ENCODE measurements around the gene DDI2. TPM values are rescaled to one million over a fixed set of nuclear protein-coding genes. Genes with fewer than 3 reads are reported as not detected.
"Not testable (repeated sequence)": the region's sequence is repeated elsewhere in the genome, so short reads cannot be mapped to it uniquely, and the experiment has no call there.

Gene DDI2
- total RNA-seq, 1 donor from 2014 or later = 33.0 TPM

DNA sequence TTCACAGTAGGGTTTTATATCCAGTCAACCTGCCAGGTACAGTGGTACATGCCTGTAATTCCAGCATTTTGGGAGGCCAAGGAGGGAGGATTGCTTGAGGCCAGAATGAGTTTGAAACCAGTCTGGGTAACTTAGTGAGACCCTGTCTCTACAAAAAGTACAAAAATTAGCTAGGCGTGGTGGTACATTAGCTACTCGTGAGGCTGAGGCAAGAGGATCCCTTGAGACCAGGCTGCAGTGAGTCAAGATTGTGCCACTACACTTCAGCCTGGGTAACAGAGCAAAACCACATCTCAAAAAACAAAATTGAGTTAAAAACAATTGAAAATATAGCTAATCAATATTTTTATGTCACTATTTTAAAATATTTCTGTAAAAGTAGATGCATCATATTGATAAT lies 33.2 kb downstream of the DDI2 start:
- Mint-ChIP-seq H3K36me3 (ENCODE audit: low read depth) (peaks cover 10% of the 10 kb centered on the region), H3K4me1 (no peaks in the 10 kb centered on the region), H3K9me3 (no peaks in the 10 kb centered on the region), H3K27ac (ENCODE audit: unreplicated experiment) (no peak overlapping the region), H3K4me3 (no peak overlapping the region), H3K27me3 (ENCODE audit: low read depth) (no peaks in the 10 kb centered on the region)
- TF ChIP-seq, protein P1, sequence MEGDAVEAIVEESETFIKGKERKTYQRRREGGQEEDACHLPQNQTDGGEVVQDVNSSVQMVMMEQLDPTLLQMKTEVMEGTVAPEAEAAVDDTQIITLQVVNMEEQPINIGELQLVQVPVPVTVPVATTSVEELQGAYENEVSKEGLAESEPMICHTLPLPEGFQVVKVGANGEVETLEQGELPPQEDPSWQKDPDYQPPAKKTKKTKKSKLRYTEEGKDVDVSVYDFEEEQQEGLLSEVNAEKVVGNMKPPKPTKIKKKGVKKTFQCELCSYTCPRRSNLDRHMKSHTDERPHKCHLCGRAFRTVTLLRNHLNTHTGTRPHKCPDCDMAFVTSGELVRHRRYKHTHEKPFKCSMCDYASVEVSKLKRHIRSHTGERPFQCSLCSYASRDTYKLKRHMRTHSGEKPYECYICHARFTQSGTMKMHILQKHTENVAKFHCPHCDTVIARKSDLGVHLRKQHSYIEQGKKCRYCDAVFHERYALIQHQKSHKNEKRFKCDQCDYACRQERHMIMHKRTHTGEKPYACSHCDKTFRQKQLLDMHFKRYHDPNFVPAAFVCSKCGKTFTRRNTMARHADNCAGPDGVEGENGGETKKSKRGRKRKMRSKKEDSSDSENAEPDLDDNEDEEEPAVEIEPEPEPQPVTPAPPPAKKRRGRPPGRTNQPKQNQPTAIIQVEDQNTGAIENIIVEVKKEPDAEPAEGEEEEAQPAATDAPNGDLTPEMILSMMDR (conservative IDR thresholded peaks at IDR 0.05) = no peak
- DNase-seq (ENCODE audit: low read depth, low spot score) = no peak

DNA sequence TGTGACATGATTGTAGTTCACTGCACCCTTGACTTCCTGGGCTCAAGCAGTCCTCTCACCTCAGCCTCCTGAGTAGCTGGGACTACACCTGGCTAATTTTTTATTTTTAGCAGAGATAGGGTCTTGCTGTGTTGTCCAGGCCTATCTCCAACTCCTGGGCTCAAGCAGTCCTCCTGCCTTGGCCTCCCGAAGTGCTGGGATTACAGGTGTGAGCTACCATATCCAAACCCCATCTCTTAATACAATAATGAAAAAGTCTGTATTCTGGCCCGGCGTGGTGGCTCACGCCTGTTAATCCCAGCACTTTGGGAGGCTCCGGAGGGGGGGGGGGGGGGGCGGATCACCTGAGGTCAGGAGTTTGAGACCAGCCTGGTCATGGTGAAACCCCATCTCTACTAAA lies 34.9 kb downstream of the DDI2 start:
- DNase-seq (ENCODE audit: low read depth, low spot score); H3K27me3 Mint-ChIP-seq (ENCODE audit: low read depth); H3K4me3 Mint-ChIP-seq; H3K27ac Mint-ChIP-seq (ENCODE audit: unreplicated experiment); H3K4me1 Mint-ChIP-seq; H3K9me3 Mint-ChIP-seq: not testable (repeated sequence)
- peaks cover 12% of the 10 kb centered on the region for H3K36me3 Mint-ChIP-seq (ENCODE audit: low read depth)

DNA sequence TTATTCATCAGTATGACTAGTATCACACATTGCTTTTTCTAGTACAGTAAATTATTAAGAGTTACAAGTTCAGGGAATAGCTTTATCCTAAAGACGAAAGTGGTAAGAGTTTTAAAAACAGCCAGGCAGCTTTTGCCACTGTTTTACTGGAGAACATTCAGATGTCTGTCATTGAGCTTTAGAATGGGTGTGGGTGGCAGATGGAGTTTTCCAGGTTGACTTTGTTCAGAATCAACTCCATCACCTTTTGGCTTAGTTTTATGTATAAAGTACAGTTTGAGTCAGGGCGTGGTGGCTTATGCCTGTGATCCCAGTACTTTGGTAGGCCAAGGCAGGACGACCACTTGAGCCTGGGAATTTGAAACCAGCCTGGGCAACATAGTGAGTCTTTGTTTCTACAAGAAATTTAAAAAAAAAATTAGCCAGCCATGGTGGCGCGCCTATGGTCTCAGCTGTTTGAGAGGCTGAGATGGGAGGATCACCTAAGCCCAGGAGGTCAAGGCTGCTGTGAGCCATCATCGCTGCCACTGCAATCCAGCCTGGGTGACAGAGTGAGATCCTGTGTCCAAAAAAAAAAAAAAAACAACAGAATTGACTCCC lies 36.9 kb downstream of the DDI2 start:
- peaks cover 10% of the 10 kb centered on the region for H3K36me3 Mint-ChIP-seq (ENCODE audit: low read depth)
- H3K4me3 Mint-ChIP-seq = no peak overlapping the region
- no peaks in the 10 kb centered on the region for H3K9me3 Mint-ChIP-seq
- TF ChIP-seq, protein P1 (conservative IDR thresholded peaks at IDR 0.05) = no peak
- no peaks in the 10 kb centered on the region for H3K4me1 Mint-ChIP-seq
- no peak for DNase-seq (ENCODE audit: low read depth, low spot score)
- H3K27ac Mint-ChIP-seq (ENCODE audit: unreplicated experiment) = no peak overlapping the region
- H3K27me3 Mint-ChIP-seq (ENCODE audit: low read depth) = no peaks in the 10 kb centered on the region

DNA sequence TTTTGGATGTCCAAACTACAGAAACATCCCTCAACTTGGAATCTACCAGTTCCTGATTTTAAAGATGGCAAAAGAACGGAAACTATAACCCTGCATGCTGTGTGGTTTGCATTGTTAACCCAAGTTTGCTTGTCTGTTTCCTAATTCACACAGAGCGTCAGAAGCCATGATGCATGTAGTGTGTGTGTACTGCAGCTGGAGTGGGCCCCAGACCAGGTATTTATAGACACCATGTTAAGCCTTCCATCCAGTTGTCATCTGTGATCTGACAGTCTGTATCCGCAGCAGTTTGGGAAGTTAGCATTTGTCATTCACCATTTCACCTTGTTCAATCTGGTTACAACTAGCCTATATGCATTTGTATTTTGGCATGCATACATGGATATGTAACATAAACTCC lies 39.2 kb downstream of the DDI2 start:
- TF ChIP-seq, protein P1 (conservative IDR thresholded peaks at IDR 0.05) = no peak
- Mint-ChIP-seq H3K4me3 (no peak overlapping the region), H3K4me1 (no peaks in the 10 kb centered on the region), H3K9me3 (no peaks in the 10 kb centered on the region), H3K27me3 (ENCODE audit: low read depth) (no peaks in the 10 kb centered on the region), H3K27ac (ENCODE audit: unreplicated experiment) (no peak overlapping the region), H3K36me3 (ENCODE audit: low read depth) (peaks cover 13% of the 10 kb centered on the region)
- DNase-seq (ENCODE audit: low read depth, low spot score) = no peak

DNA sequence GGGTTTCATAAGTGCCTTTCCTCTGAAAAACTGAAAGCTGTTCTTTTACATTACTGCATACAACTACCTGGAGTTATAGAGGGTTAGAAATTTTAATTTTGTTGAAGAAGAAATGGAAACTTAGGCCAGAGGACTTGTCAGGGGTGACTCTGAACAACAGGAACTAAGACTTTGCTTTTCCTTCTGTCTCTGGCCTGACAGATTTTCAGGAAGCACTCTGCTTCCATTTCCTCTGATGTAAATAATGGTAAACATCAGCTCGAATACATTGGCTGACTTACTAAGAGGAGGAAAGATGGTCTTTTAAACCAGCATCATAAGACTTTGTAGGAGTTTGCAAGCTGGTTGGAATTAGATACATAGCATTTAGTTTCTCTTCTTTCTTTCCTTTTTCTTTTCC lies 39.8 kb downstream of the DDI2 start:
- Mint-ChIP-seq H3K27ac (ENCODE audit: unreplicated experiment) (no peak overlapping the region), H3K4me1 (no peaks in the 10 kb centered on the region), H3K27me3 (ENCODE audit: low read depth) (no peaks in the 10 kb centered on the region), H3K36me3 (ENCODE audit: low read depth) (peaks cover 10% of the 10 kb centered on the region), H3K9me3 (no peaks in the 10 kb centered on the region), H3K4me3 (no peak overlapping the region)
- DNase-seq (ENCODE audit: low read depth, low spot score) = no peak
- TF ChIP-seq, protein P1 (conservative IDR thresholded peaks at IDR 0.05) = no peak

DNA sequence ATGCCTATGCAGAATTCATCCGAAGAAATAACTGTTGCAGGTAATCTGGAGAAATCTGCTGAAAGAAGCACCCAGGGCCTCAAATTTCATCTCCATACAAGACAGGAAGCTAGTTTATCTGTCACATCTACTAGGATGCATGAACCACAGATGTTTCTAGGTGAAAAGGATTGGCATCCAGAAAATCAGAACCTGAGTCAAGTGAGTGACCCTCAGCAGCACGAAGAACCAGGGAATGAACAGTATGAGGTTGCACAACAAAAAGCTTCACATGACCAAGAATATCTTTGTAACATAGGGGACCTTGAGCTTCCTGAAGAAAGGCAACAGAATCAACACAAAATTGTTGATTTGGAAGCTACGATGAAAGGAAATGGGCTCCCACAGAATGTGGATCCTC lies 42.9 kb downstream of the DDI2 start:
- Mint-ChIP-seq H3K36me3 (ENCODE audit: low read depth) (peaks cover 10% of the 10 kb centered on the region), H3K4me1 (no peaks in the 10 kb centered on the region), H3K4me3 (no peak overlapping the region), H3K27me3 (ENCODE audit: low read depth) (no peaks in the 10 kb centered on the region), H3K9me3 (no peaks in the 10 kb centered on the region), H3K27ac (ENCODE audit: unreplicated experiment) (no peak overlapping the region)
- DNase-seq (ENCODE audit: low read depth, low spot score) = no peak
- TF ChIP-seq, protein P1 (conservative IDR thresholded peaks at IDR 0.05) = no peak

Data from neural crest cell (in vitro differentiated cells).